Thyroid gland (tissue), 4 donors: ENCODE measurements around the gene SPRR5.

Source experiments
- POLR2A ChIP-seq, 2 donors: fragments of 450-650 bp; IDR thresholded peaks; one replicate each; pipeline ENCODE4 v1.6.1; 2017; ENCODE audit warnings: antibody characterized with exemption in 2 of 2, mild to moderate bottlenecking in 2 of 2, moderate library complexity in 1 of 2
- TF ChIP-seq, protein P1 (sequence below), 6 experiments: fragments of 200-600 bp in 3 of 6; fragments of 450-650 bp in 3 of 6; sonication (generic) in 3 of 6; IDR thresholded peaks; one replicate each; pipeline ENCODE4 v1.5.1; 2016 to 2019; ENCODE audit warnings: antibody characterized with exemption in 6 of 6, mild to moderate bottlenecking in 2 of 6, inconsistent platforms in 1 of 6, moderate library complexity in 1 of 6

DNA sequence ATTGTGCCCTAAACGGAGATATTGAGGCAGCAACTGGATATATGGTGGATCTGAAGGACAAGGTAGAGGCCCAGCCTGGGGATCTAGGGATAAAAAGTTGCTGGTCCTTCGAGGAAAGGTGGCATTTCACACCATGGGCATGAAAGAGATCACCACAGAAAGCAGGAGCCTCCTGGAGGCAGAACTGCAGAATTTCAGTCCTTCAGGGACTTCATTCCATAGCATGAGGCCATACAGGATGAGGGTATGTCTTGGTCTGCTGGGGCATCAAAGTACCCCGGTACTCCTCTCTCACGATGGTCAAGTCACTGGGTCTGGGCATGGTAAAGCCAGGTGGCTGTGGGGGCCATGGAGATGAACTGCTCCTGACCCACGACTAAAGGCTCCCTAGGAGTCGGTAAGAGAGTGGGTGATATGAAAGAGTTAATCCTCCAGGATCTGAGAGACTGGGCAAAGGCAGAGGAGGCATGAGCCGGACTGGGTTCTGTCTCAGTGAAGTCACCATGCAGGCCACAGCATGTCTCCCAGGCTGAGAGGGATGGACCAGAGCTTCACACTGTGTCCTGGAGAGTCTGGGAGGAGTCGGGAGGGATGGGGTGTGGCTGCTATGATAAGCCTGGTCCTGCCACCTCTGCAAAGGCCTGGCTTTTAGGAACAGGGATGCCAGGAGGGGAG, 5.8 kb upstream of the SPRR5 start:
- TF ChIP-seq, protein P1, sequence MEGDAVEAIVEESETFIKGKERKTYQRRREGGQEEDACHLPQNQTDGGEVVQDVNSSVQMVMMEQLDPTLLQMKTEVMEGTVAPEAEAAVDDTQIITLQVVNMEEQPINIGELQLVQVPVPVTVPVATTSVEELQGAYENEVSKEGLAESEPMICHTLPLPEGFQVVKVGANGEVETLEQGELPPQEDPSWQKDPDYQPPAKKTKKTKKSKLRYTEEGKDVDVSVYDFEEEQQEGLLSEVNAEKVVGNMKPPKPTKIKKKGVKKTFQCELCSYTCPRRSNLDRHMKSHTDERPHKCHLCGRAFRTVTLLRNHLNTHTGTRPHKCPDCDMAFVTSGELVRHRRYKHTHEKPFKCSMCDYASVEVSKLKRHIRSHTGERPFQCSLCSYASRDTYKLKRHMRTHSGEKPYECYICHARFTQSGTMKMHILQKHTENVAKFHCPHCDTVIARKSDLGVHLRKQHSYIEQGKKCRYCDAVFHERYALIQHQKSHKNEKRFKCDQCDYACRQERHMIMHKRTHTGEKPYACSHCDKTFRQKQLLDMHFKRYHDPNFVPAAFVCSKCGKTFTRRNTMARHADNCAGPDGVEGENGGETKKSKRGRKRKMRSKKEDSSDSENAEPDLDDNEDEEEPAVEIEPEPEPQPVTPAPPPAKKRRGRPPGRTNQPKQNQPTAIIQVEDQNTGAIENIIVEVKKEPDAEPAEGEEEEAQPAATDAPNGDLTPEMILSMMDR (IDR thresholded peaks at IDR 0.05): no peak
- TF ChIP-seq POLR2A (IDR thresholded peaks at IDR 0.05): no peak
